ENCODE measurements around the gene TUBA4B. TPM values are rescaled to one million over a fixed set of nuclear protein-coding genes. Genes with fewer than 3 reads are reported as not detected.
"Not testable (repeated sequence)": the region's sequence is repeated elsewhere in the genome, so short reads cannot be mapped to it uniquely, and the experiment has no call there.

The TUBA4B gene
- total RNA-seq, 1 donor from 2014 or later: not detected

DNA sequence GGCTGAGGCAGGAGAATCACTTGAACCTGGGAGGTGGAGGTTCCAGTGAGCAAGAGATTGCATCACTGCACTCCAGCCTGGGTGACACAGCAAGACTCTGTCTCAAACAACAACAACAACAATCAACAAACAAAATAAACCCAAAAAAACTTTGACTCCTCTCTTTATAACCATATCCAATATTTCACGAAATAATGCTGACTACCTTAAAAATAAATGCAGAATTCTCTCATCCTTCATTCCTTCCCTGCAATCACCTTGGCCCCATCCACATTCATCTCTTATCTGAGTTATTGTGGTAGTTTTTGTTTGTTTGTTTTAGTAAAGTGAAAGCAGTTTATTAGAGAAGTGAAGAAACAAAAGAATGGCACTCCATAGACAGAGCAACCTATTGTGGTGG, 53.0 kb downstream of the TUBA4B start:
- peaks cover 5% of the 10 kb centered on the region for H3K9me3 Mint-ChIP-seq (ENCODE audit: unreplicated experiment)
- peak overlapping the region; percentile 31 for H3K4me3 Mint-ChIP-seq (ENCODE audit: unreplicated experiment)
- peaks cover 3% of the 10 kb centered on the region for H3K27me3 Mint-ChIP-seq (ENCODE audit: unreplicated experiment)
- no peak overlapping the region for H3K27ac Mint-ChIP-seq (ENCODE audit: unreplicated experiment)
- H3K4me1 Mint-ChIP-seq (ENCODE audit: low read depth, unreplicated experiment): peaks cover 6% of the 10 kb centered on the region
- TF ChIP-seq CTCF (IDR thresholded peaks at IDR 0.05; ENCODE audit: partially characterized antibody, unreplicated experiment): no peak
- DNase-seq: no peak
- peaks cover 12% of the 10 kb centered on the region for H3K36me3 Mint-ChIP-seq (ENCODE audit: unreplicated experiment)

GRCh38 chr2:219308142-219309101, 55.4 kb downstream of the TUBA4B start:
- peak; percentile 70 for DNase-seq

GRCh38 chr2:219309278-219309677, 56.2 kb downstream of the TUBA4B start, which contains the start of gene PTPRN:
PTPRN (minus strand) TSS chr2:219309401; CDS start chr2:219309332, 69 bp downstream.
- Mint-ChIP-seq H3K27ac (ENCODE audit: unreplicated experiment) (peak within 1 kb of the TSS; percentile 96), H3K4me1 (ENCODE audit: low read depth, unreplicated experiment) (peaks cover 6% of the 10 kb centered on the region), H3K36me3 (ENCODE audit: unreplicated experiment) (no peaks in the 10 kb centered on the region), H3K4me3 (ENCODE audit: unreplicated experiment) (peak within 1 kb of the TSS; percentile 96), H3K9me3 (ENCODE audit: unreplicated experiment) (peaks cover 5% of the 10 kb centered on the region), H3K27me3 (ENCODE audit: unreplicated experiment) (peaks cover 3% of the 10 kb centered on the region)
- DNase-seq: peak; percentile 81
- TF ChIP-seq CTCF (IDR thresholded peaks at IDR 0.05; ENCODE audit: partially characterized antibody, unreplicated experiment): no peak

More at GRCh38 chr2:219308142-219309101, 55.4 kb downstream of the TUBA4B start:
- H3K27ac Mint-ChIP-seq (ENCODE audit: unreplicated experiment): peak overlapping the region; percentile 96
- H3K4me3 Mint-ChIP-seq (ENCODE audit: unreplicated experiment): peak overlapping the region; percentile 96
- peaks cover 3% of the 10 kb centered on the region for H3K27me3 Mint-ChIP-seq (ENCODE audit: unreplicated experiment)
- H3K9me3 Mint-ChIP-seq (ENCODE audit: unreplicated experiment): peaks cover 5% of the 10 kb centered on the region
- H3K4me1 Mint-ChIP-seq (ENCODE audit: low read depth, unreplicated experiment): peaks cover 6% of the 10 kb centered on the region
- H3K36me3 Mint-ChIP-seq (ENCODE audit: unreplicated experiment): peaks cover 2% of the 10 kb centered on the region
- TF ChIP-seq CTCF (IDR thresholded peaks at IDR 0.05; ENCODE audit: partially characterized antibody, unreplicated experiment): no peak

DNA sequence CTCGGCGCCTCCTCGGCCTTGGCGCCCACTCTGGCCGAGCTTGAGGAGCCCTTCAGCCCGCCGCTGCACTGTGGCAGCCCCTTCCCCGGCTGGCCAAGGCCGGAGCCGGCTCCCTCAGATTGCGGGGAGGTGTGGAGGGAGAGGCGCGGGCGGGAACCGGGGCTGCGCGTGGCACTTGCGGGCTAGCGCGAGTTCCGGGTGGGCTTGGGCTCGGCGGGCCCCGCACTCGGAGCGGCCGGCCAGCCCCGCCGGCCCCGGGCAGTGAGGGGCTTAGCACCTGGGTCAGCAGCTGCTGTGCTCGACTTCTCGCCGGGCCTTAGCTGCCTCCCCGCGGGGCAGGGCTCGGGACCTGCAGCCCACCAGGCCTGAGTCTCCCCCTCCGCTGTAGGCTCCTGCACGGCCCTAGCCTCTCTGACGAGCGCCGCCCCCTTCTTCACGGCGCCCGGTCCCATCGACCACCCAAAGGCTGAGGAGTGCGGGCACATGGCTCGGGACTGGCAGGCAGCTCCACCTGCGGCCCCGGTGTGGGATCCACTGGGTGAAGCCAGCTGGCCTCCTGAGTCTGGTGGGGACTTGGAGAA, 59.7 kb downstream of the TUBA4B start:
- H3K4me3 Mint-ChIP-seq (ENCODE audit: unreplicated experiment); DNase-seq; H3K27ac Mint-ChIP-seq (ENCODE audit: unreplicated experiment); H3K9me3 Mint-ChIP-seq (ENCODE audit: unreplicated experiment); H3K4me1 Mint-ChIP-seq (ENCODE audit: low read depth, unreplicated experiment); H3K27me3 Mint-ChIP-seq (ENCODE audit: unreplicated experiment); H3K36me3 Mint-ChIP-seq (ENCODE audit: unreplicated experiment): not testable (repeated sequence)

- no peak for DNase-seq
- Mint-ChIP-seq H3K4me1 (ENCODE audit: low read depth, unreplicated experiment) (no peaks in the 10 kb centered on the region), H3K27ac (ENCODE audit: unreplicated experiment) (no peak overlapping the region), H3K4me3 (ENCODE audit: unreplicated experiment) (no peak overlapping the region), H3K36me3 (ENCODE audit: unreplicated experiment) (no peaks in the 10 kb centered on the region), H3K9me3 (ENCODE audit: unreplicated experiment) (no peaks in the 10 kb centered on the region), H3K27me3 (ENCODE audit: unreplicated experiment) (no peaks in the 10 kb centered on the region)
- no peak for TF ChIP-seq CTCF (IDR thresholded peaks at IDR 0.05; ENCODE audit: partially characterized antibody, unreplicated experiment)
These were observed 61.9 kb downstream of the TUBA4B start for GRCh38 chr2:219314804-219315468.

All from glutamatergic neuron (in vitro differentiated cells).